Activated CD4-positive, alpha-beta T cell treated with anti-CD3 and anti-CD28 coated beads, Interleukin-2, Interleukin-4, amounts not matched to agents 100 ng/mL and 50 ng/mL, durations not matched to agents 16 hours and 8 hours (primary cell): Measurements from ENCODE around the gene RGMA.
"Not testable (repeated sequence)": the region's sequence is repeated elsewhere in the genome, so short reads cannot be mapped to it uniquely, and the experiment has no call there.

ENCODE experiments used
- DNase-seq: peaks from one replicate; pipeline ENCODE4 v3.0.0-alpha.2; 2020; ENCODE audit warnings: low spot score

RGMA gene

GRCh38 chr15:93047621-93048425 lies 41.2 kb downstream of the RGMA start:
- DNase-seq, result no peak

GRCh38 chr15:93046721-93047120 lies 42.3 kb downstream of the RGMA start:
- no peak for DNase-seq

GRCh38 chr15:93046120-93046519 lies 42.9 kb downstream of the RGMA start:
- DNase-seq, result no peak

- no peak for DNase-seq
Measured at GRCh38 chr15:93045191-93045785, 43.7 kb downstream of the RGMA start.

- DNase-seq, result no peak
Measured at GRCh38 chr15:93044301-93045190, 44.5 kb downstream of the RGMA start.

GRCh38 chr15:93043621-93044300 lies 45.2 kb downstream of the RGMA start:
- no peak for DNase-seq

GRCh38 chr15:93042691-93043378 lies 46.2 kb downstream of the RGMA start:
- no peak for DNase-seq

- DNase-seq, result no peak
Measured at GRCh38 chr15:93042211-93042610, 46.8 kb downstream of the RGMA start.

GRCh38 chr15:93041159-93041547 lies 47.9 kb downstream of the RGMA start:
- no peak for DNase-seq

GRCh38 chr15:93040288-93041158 lies 48.5 kb downstream of the RGMA start:
- no peak for DNase-seq

GRCh38 chr15:93039562-93040287 lies 49.3 kb downstream of the RGMA start:
- DNase-seq, result not testable (repeated sequence)

GRCh38 chr15:93037820-93038705 lies 50.9 kb downstream of the RGMA start:
- no peak for DNase-seq

GRCh38 chr15:93036951-93037819 lies 51.8 kb downstream of the RGMA start:
- no peak for DNase-seq

- DNase-seq, result peak; percentile 55
Measured at GRCh38 chr15:93035953-93036810, 52.8 kb downstream of the RGMA start.

GRCh38 chr15:93035092-93035915 lies 53.7 kb downstream of the RGMA start:
- DNase-seq, result no peak

- DNase-seq, result no peak
Measured at GRCh38 chr15:93034512-93034911, 54.5 kb downstream of the RGMA start.
